CD14-positive monocyte (primary cell): ENCODE measurements around the gene SGCB. TPM values are rescaled to one million over a fixed set of nuclear protein-coding genes. Genes with fewer than 3 reads are reported as not detected.

Source experiments
- DNase-seq, 3 donors: peaks; one replicate each; pipeline ENCODE4 v3.0.0-alpha.2; 2011 to 2022
- H2AFZ ChIP-seq: 2 replicates; pipeline ENCODE4 v1.6.0; 2012; ENCODE audit warnings: mild to moderate bottlenecking, low read depth, low read length, inconsistent platforms; ENCODE audit not compliant: insufficient read depth, poor library complexity, severe bottlenecking
- H3K27ac ChIP-seq, 2 donors: 1 replicate in 1 of 2; 2 replicates in 1 of 2; pipeline ENCODE4 v1.5.1; 2012 to 2013; ENCODE audit warnings: low read length in 2 of 2, control low read depth in 1 of 2, inconsistent platforms in 1 of 2, low read depth in 1 of 2, mild to moderate bottlenecking in 1 of 2
- H3K27me3 ChIP-seq, 2 donors: one replicate each; pipeline versions ENCODE4 v1.6.0 to v1.6.1; 2011 to 2013; ENCODE audit warnings: low read length in 2 of 2; ENCODE audit not compliant: control insufficient read depth in 2 of 2, insufficient read depth in 2 of 2
- H3K36me3 ChIP-seq, 2 donors: replicated peaks in 1 of 2; 1 replicate in 1 of 2; 2 replicates in 1 of 2; pipeline versions ENCODE4 v1.5.1 to v1.6.1; 2012 to 2013; ENCODE audit warnings: low read length in 2 of 2, control low read depth in 1 of 2, inconsistent platforms in 1 of 2, mild to moderate bottlenecking in 1 of 2; ENCODE audit not compliant: insufficient read depth in 2 of 2, control insufficient read depth in 1 of 2
- H3K4me1 ChIP-seq, 2 donors: 1 replicate in 1 of 2; 2 replicates in 1 of 2; pipeline versions ENCODE4 v1.5.1 to v1.6.1; 2012 to 2013; ENCODE audit warnings: low read length in 2 of 2, control low read depth in 1 of 2, inconsistent platforms in 1 of 2, mild to moderate bottlenecking in 1 of 2, moderate library complexity in 1 of 2; ENCODE audit not compliant: insufficient read depth in 2 of 2, control insufficient read depth in 1 of 2
- H3K4me2 ChIP-seq: replicated peaks from 2 replicates; pipeline ENCODE3; 2012; ENCODE audit warnings: low read length, moderate library complexity, mild to moderate bottlenecking; ENCODE audit not compliant: poor library complexity, severe bottlenecking; ENCODE audit errors: extremely low read depth
- H3K4me3 ChIP-seq, 3 experiments: fragments of 200-600 bp in 1 of 3; sonication (generic) in 1 of 3; replicated peaks in 1 of 3; 1 replicate in 2 of 3; 2 replicates in 1 of 3; pipeline ENCODE4 v1.5.1; 2011 to 2013; ENCODE audit warnings: low read length in 3 of 3, mild to moderate bottlenecking in 3 of 3, control low read depth in 2 of 3, low read depth in 2 of 3, inconsistent platforms in 1 of 3, moderate library complexity in 1 of 3
- H3K79me2 ChIP-seq: 2 replicates; pipeline ENCODE4 v1.6.0; 2012; ENCODE audit warnings: mild to moderate bottlenecking, control low read depth, inconsistent platforms, low read length, moderate library complexity; ENCODE audit not compliant: insufficient read depth
- H3K9ac ChIP-seq: 2 replicates; pipeline ENCODE4 v1.6.0; 2017; ENCODE audit warnings: low read length, mild to moderate bottlenecking; ENCODE audit not compliant: insufficient read depth, poor library complexity, severe bottlenecking
- H3K9me3 ChIP-seq, 2 donors: replicated peaks in 1 of 2; 1 replicate in 1 of 2; 2 replicates in 1 of 2; pipeline versions ENCODE4 v1.5.1 to v1.6.1; 2012 to 2013; ENCODE audit warnings: low read length in 2 of 2, control low read depth in 1 of 2; ENCODE audit not compliant: control insufficient read depth in 1 of 2, insufficient read depth in 1 of 2
- H4K20me1 ChIP-seq: 2 replicates; pipeline ENCODE4 v1.6.0; 2012; ENCODE audit warnings: mild to moderate bottlenecking, low read length, control low read depth, moderate library complexity; ENCODE audit not compliant: insufficient read depth
- H3K27ac Mint-ChIP-seq, 7 donors: one replicate each; pipeline ENCODE4 v1.8.0; 2020; ENCODE audit warnings: mild to moderate bottlenecking in 7 of 7, mixed read lengths in 7 of 7, moderate library complexity in 6 of 7, inconsistent platforms in 2 of 7
- H3K27me3 Mint-ChIP-seq, 3 donors: one replicate each; pipeline ENCODE4 v1.8.0; 2021 to 2022; ENCODE audit warnings: low read depth in 3 of 3, mild to moderate bottlenecking in 3 of 3, mixed read lengths in 3 of 3, moderate library complexity in 3 of 3, inconsistent platforms in 1 of 3
- H3K36me3 Mint-ChIP-seq, 2 donors: one replicate each; pipeline ENCODE4 v1.8.0; 2020; ENCODE audit warnings: mixed read lengths in 2 of 2, inconsistent platforms in 1 of 2, mild to moderate bottlenecking in 1 of 2
- H3K4me1 Mint-ChIP-seq: one replicate; pipeline ENCODE4 v1.8.0; 2020; ENCODE audit warnings: mild to moderate bottlenecking, mixed read lengths
- H3K4me3 Mint-ChIP-seq, 2 donors: one replicate each; pipeline ENCODE4 v1.8.0; 2020; ENCODE audit warnings: mild to moderate bottlenecking in 2 of 2, mixed read lengths in 2 of 2, moderate library complexity in 1 of 2
- H3K9me3 Mint-ChIP-seq, 7 donors: one replicate each; pipeline ENCODE4 v1.8.0; 2020 to 2022; ENCODE audit warnings: mixed read lengths in 7 of 7, mild to moderate bottlenecking in 6 of 7, moderate library complexity in 6 of 7, inconsistent platforms in 2 of 7
- WGBS: methylation state at CpG from one replicate; pipeline ENCODE4 v1.1.5; 2013; ENCODE audit warnings: missing lambda C conversion rate; ENCODE audit not compliant: insufficient coverage; 5-methylcytosine and 5-hydroxymethylcytosine counted together
- intact Hi-C, 2 donors: fragments of 100-400 bp; cut with micrococcal nuclease; formaldehyde crosslinking; loops; one replicate each; pipeline versions ENCODE4 v1.15.0 to v1.15.1; 2023
- polyA plus RNA-seq, 3 donors: library from polyadenylated mRNA; depleted of rRNA in 1 of 3; unstranded in 2 of 3; stranded (reverse) in 1 of 3; fragments of 300-500 nt in 2 of 3; fragments of >200 nt in 1 of 3; fragmentation: Illumina TruSeq in 2 of 3; gene quantifications; 1 replicate in 2 of 3; 2 replicates in 1 of 3; pipeline ENCODE4 v1.2.3, GENCODE V29; 2012 to 2021
- small RNA-seq: library from RNA; depleted of rRNA; stranded (forward); fragments of <200 nt; gene quantifications from one replicate; pipeline ENCODE3, GENCODE V24; 2012; ENCODE audit warnings: low read depth; ENCODE audit not compliant: insufficient read length
- TF ChIP-seq, protein P1 (sequence below): fragments of 200-600 bp; IDR thresholded peaks from one replicate; pipeline ENCODE4 v1.8.0; 2022; ENCODE audit warnings: antibody characterized with exemption, mild to moderate bottlenecking

Gene SGCB
- polyA plus RNA-seq, 3 donors = 0.77 to 0.96 (median 0.95) TPM

DNA sequence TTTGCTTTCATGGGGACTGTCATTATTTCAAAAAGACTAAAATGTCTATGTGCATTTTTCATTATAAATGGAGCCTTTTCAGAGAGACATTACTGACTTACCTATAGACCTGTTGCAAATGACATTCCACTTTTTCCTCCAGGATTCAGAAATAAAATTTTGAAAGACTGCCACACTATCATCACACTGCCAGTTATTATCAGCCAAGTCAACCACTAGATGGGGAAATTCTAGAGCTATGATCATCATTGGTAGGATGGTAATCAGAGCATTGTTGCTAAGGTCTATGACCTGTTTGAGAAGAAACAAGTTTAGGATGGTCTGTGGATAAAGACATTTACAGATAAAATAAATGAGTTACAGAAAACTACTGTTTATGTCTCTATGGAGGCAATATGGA lies 40.5 kb downstream of the SGCB start:
- peaks cover 0 to 7% (median 1%) of the 10 kb centered on the region in 7 donors for H3K9me3 Mint-ChIP-seq

DNA sequence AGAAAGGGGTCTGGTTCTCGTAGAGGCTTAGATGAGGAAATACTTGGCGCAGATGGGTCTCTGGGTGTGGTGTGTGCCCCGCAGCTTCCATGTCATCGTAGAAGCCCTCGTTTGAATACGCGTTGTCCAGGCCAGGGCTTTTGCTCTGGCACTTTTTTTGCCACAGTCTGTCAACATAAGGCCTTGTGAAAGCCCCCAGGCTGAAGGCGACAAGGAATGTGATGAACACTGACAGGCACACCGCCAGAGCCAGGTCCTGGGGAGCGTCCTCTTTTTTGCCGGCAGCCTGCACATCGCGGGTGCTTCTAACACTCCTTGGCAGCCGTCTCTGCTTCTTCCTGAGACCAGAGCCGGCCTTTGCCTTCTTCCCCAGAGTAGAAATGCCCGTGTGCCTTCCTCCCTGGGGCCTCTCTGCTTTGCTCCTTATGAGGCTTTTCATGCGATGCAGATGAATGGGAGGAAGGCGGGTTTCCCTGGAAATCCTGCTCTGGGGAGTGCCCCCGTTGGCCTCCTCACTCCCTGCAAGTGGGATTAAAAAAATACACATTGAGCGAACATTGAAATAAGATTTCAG lies 42.4 kb downstream of the SGCB start:
- H3K4me1 Mint-ChIP-seq = no peaks in the 10 kb centered on the region
- no peak for DNase-seq
- peaks cover 1 to 5% (median 2%) of the 10 kb centered on the region in 3 donors for H3K27me3 Mint-ChIP-seq
- Histone ChIP-seq H3K36me3 (no peaks in the 10 kb centered on the region), H3K79me2 (no peaks in the 10 kb centered on the region), H2AFZ (no peak overlapping the region), H3K27me3 (no peaks in the 10 kb centered on the region), H3K4me1 (no peaks in the 10 kb centered on the region), H4K20me1 (no peaks in the 10 kb centered on the region), H3K4me2 (no peak overlapping the region), H3K27ac (no peak overlapping the region), H3K4me3 (no peak overlapping the region), H3K9ac (no peak overlapping the region), H3K9me3 (peaks cover 1 to 3% of the 10 kb centered on the region in 2 donors)
- WGBS = 72% methylated on average over 15 of the region's 20 CpGs
- intact Hi-C loops = no loop called here
- H3K9me3 Mint-ChIP-seq = peaks cover 1 to 11% (median 4%) of the 10 kb centered on the region in 7 donors
- no peaks in the 10 kb centered on the region for H3K36me3 Mint-ChIP-seq
- H3K4me3 Mint-ChIP-seq = no peak overlapping the region
- H3K27ac Mint-ChIP-seq = peak overlapping the region in 1 of 7 donors; percentile 20
- TF ChIP-seq, protein P1, sequence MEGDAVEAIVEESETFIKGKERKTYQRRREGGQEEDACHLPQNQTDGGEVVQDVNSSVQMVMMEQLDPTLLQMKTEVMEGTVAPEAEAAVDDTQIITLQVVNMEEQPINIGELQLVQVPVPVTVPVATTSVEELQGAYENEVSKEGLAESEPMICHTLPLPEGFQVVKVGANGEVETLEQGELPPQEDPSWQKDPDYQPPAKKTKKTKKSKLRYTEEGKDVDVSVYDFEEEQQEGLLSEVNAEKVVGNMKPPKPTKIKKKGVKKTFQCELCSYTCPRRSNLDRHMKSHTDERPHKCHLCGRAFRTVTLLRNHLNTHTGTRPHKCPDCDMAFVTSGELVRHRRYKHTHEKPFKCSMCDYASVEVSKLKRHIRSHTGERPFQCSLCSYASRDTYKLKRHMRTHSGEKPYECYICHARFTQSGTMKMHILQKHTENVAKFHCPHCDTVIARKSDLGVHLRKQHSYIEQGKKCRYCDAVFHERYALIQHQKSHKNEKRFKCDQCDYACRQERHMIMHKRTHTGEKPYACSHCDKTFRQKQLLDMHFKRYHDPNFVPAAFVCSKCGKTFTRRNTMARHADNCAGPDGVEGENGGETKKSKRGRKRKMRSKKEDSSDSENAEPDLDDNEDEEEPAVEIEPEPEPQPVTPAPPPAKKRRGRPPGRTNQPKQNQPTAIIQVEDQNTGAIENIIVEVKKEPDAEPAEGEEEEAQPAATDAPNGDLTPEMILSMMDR = no peak

More for the DNA sequence above, 40.5 kb downstream of the SGCB start:
- no peaks in the 10 kb centered on the region for H4K20me1 ChIP-seq
- Mint-ChIP-seq H3K27me3 (peaks cover 1 to 2% (median 2%) of the 10 kb centered on the region in 3 donors), H3K4me3 (no peak overlapping the region), H3K4me1 (no peaks in the 10 kb centered on the region), H3K36me3 (no peaks in the 10 kb centered on the region), H3K27ac (no peak overlapping the region)
- intact Hi-C loops = no loop called here
- no peak overlapping the region for H3K4me2 ChIP-seq
- H3K27ac ChIP-seq = no peak overlapping the region
- no peaks in the 10 kb centered on the region for H3K27me3 ChIP-seq
- TF ChIP-seq, protein P1 = no peak
- no peaks in the 10 kb centered on the region for H3K79me2 ChIP-seq
- no peak for DNase-seq
- no peaks in the 10 kb centered on the region for H3K36me3 ChIP-seq
- H3K9me3 ChIP-seq = no peaks in the 10 kb centered on the region
- no peak overlapping the region for H2AFZ ChIP-seq
- no peaks in the 10 kb centered on the region for H3K4me1 ChIP-seq
- no peak overlapping the region for H3K4me3 ChIP-seq
- H3K9ac ChIP-seq = no peak overlapping the region

Small RNA genes lying within 50 kb of the gene (small RNA-seq; reads per million reads assigned to genes)
- not detected for gene AC104784.1

Other genes starting within 250 kb of the SGCB start
- gene DCUN1D4, start 195.1 kb downstream of the SGCB start, polyA plus RNA-seq = 10 to 100 TPM in 1 of 3 donors, 1 to 10 TPM in 2; 4.7 to 15.2 (median 6.9) TPM
- under 1 TPM in 1 of 3 donors, not detected in 2; 0.03 TPM for gene LRRC66, start 17.9 kb downstream of the SGCB start, polyA plus RNA-seq
- under 1 TPM in 2 of 3 donors, not detected in 1; 0.04 to 0.41 TPM for gene SPATA18, start 13.0 kb upstream of the SGCB start, polyA plus RNA-seq